ENCODE measurements around the gene LONP1.

The LONP1 gene

DNA sequence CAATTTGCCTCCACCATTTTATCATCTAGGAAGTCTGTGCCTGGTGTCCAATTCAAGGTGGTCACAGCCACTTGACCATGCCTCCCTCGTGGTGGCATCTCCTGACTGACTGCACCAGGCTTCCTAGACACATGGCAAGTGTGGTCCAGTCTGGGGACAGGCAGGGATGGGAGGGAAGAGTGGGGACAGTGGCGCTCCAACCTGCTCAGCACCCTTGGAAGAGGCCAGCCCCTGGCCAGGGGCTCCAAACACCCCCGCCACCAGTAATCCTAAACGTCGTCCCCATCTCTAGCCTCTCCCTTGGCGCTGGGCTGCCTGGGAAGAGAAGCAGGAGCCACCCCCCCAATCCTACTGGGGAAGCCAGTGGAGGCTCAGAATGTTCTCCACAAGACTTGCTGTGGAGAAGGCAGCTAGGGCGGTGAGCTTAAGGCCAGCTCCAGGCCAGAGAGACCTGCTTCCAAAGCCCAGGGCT, 27.2 kb downstream of the LONP1 start:
- peak overlapping the region; percentile 87; the same call in 1 of the 2 replicates for H3K9ac ChIP-seq (ENCODE audit: low read depth, low read length)

DNA sequence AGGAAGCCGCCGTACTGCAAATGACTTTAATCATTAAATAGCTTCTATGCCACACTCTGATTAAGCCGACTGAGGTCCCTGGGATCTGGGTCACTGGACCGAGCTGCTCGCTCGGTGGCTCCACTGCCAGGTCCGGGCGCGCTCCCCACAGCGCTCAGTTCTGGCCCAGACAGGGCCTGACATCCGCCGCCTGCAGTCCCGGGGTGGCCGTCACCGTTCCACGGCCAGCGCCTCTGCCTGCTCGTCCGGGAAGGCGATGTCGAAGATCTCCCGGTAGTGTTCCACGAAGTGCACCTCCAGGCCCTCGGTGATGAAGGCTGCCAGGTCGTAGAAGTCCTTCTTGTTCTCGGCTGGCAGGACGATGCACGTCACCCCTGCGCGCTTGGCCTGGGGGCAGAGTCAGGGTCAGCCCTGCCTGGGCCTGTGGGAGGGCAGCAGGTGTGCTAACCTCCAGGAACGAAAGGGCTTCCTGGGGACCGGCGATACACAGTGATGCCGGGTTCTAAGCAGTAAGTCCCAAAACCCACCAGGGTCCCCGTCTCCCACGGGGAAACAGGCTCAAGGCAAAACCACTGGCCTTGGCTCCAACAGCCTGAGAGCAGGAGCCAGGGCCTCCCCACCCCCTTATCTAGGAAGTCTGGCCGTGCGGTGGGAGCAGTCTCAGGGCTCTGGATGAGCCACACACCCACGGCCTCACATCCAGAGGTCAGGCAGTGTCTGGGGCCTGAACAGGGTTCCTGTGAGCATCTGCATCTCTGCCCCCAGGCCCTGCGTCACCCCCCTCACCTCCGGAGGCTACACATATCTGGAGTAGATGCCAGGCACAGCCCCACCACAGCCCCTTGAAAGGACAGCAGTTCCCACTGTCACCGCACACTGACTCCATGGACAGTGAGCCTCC, 27.9 kb downstream of the LONP1 start:
- Histone ChIP-seq H4K20me1 (ENCODE audit: insufficient read depth, low read length) (peaks cover 68% of the 10 kb centered on the region), H3K4me2 (ENCODE audit: insufficient read depth, low read length) (peak overlapping the region; percentile 86), H3K9ac (ENCODE audit: low read depth, low read length) (peak overlapping the region; percentile 87), H3K4me1 (ENCODE audit: insufficient read depth, low read length) (peaks cover 37% of the 10 kb centered on the region), H3K4me3 (ENCODE audit: low read depth in 1 of 2, low read length in 2 of 2) (peak overlapping the region in 1 of 2 experiments; percentile 87; a peak in 3 of 4 replicates), H3K36me3 (ENCODE audit: insufficient read depth, low read length) (peaks cover 68% of the 10 kb centered on the region), H3K9me3 (ENCODE audit: insufficient read depth, low read length, severe bottlenecking) (no peaks in the 10 kb centered on the region), H3K27me3 (ENCODE audit: insufficient read depth, low read length, poor library complexity) (no peaks in the 10 kb centered on the region), H3K27ac (ENCODE audit: low read length) (peak overlapping the region; percentile 34; the same call in 1 of the 2 replicates), H3K79me2 (ENCODE audit: insufficient read depth, low read length) (peaks cover 70% of the 10 kb centered on the region), H2AFZ (ENCODE audit: low read depth, low read length) (no peak overlapping the region)
- DNase-seq (no peak), ATAC-seq (ENCODE audit: insufficient read depth, low read depth) (no peak)
- TF ChIP-seq, protein P1, sequence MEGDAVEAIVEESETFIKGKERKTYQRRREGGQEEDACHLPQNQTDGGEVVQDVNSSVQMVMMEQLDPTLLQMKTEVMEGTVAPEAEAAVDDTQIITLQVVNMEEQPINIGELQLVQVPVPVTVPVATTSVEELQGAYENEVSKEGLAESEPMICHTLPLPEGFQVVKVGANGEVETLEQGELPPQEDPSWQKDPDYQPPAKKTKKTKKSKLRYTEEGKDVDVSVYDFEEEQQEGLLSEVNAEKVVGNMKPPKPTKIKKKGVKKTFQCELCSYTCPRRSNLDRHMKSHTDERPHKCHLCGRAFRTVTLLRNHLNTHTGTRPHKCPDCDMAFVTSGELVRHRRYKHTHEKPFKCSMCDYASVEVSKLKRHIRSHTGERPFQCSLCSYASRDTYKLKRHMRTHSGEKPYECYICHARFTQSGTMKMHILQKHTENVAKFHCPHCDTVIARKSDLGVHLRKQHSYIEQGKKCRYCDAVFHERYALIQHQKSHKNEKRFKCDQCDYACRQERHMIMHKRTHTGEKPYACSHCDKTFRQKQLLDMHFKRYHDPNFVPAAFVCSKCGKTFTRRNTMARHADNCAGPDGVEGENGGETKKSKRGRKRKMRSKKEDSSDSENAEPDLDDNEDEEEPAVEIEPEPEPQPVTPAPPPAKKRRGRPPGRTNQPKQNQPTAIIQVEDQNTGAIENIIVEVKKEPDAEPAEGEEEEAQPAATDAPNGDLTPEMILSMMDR (IDR thresholded peaks at IDR 0.05; ENCODE audit: borderline replicate concordance, extremely low read depth, low read length, poor library complexity, severe bottlenecking) = no peak
- TF ChIP-seq EZH2 (IDR thresholded peaks at IDR 0.05; ENCODE audit: borderline replicate concordance, low read depth, low read length, severe bottlenecking) = no peak

More for the DNA sequence above, 27.2 kb downstream of the LONP1 start:
- TF ChIP-seq EZH2 (IDR thresholded peaks at IDR 0.05; ENCODE audit: borderline replicate concordance, low read depth, low read length, severe bottlenecking) = no peak
- TF ChIP-seq, protein P1 (IDR thresholded peaks at IDR 0.05; ENCODE audit: borderline replicate concordance, extremely low read depth, low read length, poor library complexity, severe bottlenecking) = no peak
- Histone ChIP-seq H3K36me3 (ENCODE audit: insufficient read depth, low read length) (peaks cover 72% of the 10 kb centered on the region), H3K27ac (ENCODE audit: low read length) (no peak overlapping the region), H3K4me2 (ENCODE audit: insufficient read depth, low read length) (peak overlapping the region; percentile 86; the same call in 1 of the 2 replicates), H3K27me3 (ENCODE audit: insufficient read depth, low read length, poor library complexity) (no peaks in the 10 kb centered on the region), H4K20me1 (ENCODE audit: insufficient read depth, low read length) (peaks cover 75% of the 10 kb centered on the region), H3K9me3 (ENCODE audit: insufficient read depth, low read length, severe bottlenecking) (no peaks in the 10 kb centered on the region), H2AFZ (ENCODE audit: low read depth, low read length) (no peak overlapping the region), H3K4me1 (ENCODE audit: insufficient read depth, low read length) (peaks cover 31% of the 10 kb centered on the region), H3K79me2 (ENCODE audit: insufficient read depth, low read length) (peaks cover 70% of the 10 kb centered on the region), H3K4me3 (ENCODE audit: low read depth in 1 of 2, low read length in 2 of 2) (peak overlapping the region in 1 of 2 experiments; percentile 87; a peak in 1 of 4 replicates)
- no peak for ATAC-seq (ENCODE audit: insufficient read depth, low read depth)
- no peak for DNase-seq

DNA sequence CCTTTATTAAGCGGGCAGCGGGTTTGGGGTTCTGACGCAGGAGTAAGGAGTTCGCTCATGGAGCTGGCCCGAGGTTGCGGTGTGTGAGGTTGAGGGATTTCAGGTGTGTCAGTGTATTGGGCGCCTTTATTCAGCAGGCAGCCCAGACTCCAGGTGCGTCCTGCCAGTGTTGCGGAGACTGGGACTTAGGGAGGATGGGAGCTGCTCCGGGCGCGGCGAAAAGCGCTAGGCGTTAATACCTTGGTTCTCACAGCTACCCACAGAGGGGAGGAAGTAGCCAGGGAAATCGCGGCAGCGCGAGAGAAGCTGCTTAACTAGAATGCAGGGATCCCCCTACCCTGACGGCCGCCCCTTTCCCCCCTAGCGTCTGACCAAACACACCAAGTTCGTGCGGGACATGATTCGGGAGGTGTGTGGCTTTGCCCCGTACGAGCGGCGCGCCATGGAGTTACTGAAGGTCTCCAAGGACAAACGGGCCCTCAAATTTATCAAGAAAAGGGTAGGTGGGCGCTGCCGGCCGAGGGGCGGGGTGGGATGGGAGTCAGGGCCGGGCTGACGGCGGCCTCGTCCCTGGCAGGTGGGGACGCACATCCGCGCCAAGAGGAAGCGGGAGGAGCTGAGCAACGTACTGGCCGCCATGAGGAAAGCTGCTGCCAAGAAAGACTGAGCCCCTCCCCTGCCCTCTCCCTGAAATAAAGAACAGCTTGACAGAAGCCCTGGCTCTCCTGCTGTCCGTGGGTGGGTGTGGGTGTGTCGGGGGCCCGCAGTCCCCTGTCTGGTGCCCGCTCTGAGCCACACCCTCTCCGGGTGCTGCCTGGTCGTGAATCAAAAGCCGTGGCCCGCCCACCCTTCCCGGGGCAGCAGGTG, 28.8 kb downstream of the LONP1 start:
- peaks cover 61% of the 10 kb centered on the region for H3K79me2 ChIP-seq (ENCODE audit: insufficient read depth, low read length)
- DNase-seq (peak; percentile 61), ATAC-seq (ENCODE audit: insufficient read depth, low read depth) (peak; percentile 4; the same call in 1 of the 3 replicates)
- peaks cover 45% of the 10 kb centered on the region for H3K4me1 ChIP-seq (ENCODE audit: insufficient read depth, low read length)
- H3K27me3 ChIP-seq (ENCODE audit: insufficient read depth, low read length, poor library complexity) = no peaks in the 10 kb centered on the region
- H3K9me3 ChIP-seq (ENCODE audit: insufficient read depth, low read length, severe bottlenecking) = no peaks in the 10 kb centered on the region
- H4K20me1 ChIP-seq (ENCODE audit: insufficient read depth, low read length) = peaks cover 60% of the 10 kb centered on the region
- peak overlapping the region; percentile 94 for H3K27ac ChIP-seq (ENCODE audit: low read length)
- peak overlapping the region; percentile 82 to 87; a peak in 3 of 4 replicates for H3K4me3 ChIP-seq (ENCODE audit: low read depth in 1 of 2, low read length in 2 of 2)
- peak overlapping the region; percentile 86 for H3K4me2 ChIP-seq (ENCODE audit: insufficient read depth, low read length)
- no peak overlapping the region for H2AFZ ChIP-seq (ENCODE audit: low read depth, low read length)
- peaks cover 59% of the 10 kb centered on the region for H3K36me3 ChIP-seq (ENCODE audit: insufficient read depth, low read length)
- H3K9ac ChIP-seq (ENCODE audit: low read depth, low read length) = peak overlapping the region; percentile 87
- no peak for TF ChIP-seq EZH2 (IDR thresholded peaks at IDR 0.05; ENCODE audit: borderline replicate concordance, low read depth, low read length, severe bottlenecking)
- TF ChIP-seq, protein P1 (IDR thresholded peaks at IDR 0.05; ENCODE audit: borderline replicate concordance, extremely low read depth, low read length, poor library complexity, severe bottlenecking) = no peak
